H1 (cell line): ENCODE data around the gene AGPAT3. TPM values are rescaled to one million over a fixed set of nuclear protein-coding genes. Genes with fewer than 3 reads are reported as not detected.

Experiments used
- ATF2 ChIP-seq: IDR thresholded peaks from 2 replicates; pipeline ENCODE4 v1.6.1; 2012; ENCODE audit warnings: low read length, inconsistent platforms
- BCL11A ChIP-seq, 2 experiments: IDR thresholded peaks; one replicate each; pipeline ENCODE4 v1.6.1; 2011; ENCODE audit warnings: low read depth in 2 of 2, low read length in 2 of 2, mild to moderate bottlenecking in 2 of 2
- CTCF ChIP-seq, 3 experiments: IDR thresholded peaks; 1 replicate in 2 of 3; 2 replicates in 1 of 3; pipeline versions ENCODE4 v1.5.1 to v1.6.1; 2011; ENCODE audit warnings: low read length in 3 of 3, mild to moderate bottlenecking in 3 of 3, inconsistent platforms in 2 of 3, low read depth in 1 of 3, moderate library complexity in 1 of 3; ENCODE audit not compliant: insufficient read depth in 1 of 3; ENCODE audit errors: control extremely low read depth in 1 of 3
- MAX ChIP-seq: IDR thresholded peaks from 2 replicates; pipeline ENCODE4 v1.6.1; 2012; ENCODE audit warnings: inconsistent platforms
- NANOG ChIP-seq: IDR thresholded peaks from 2 replicates; pipeline ENCODE4 v1.6.1; 2011; ENCODE audit warnings: low read length, low read depth, mild to moderate bottlenecking, inconsistent platforms; ENCODE audit not compliant: insufficient read depth, poor library complexity, severe bottlenecking
- SAP30 ChIP-seq: fragments of 300-600 bp; sonication (generic); IDR thresholded peaks from 2 replicates; pipeline ENCODE4 v1.7.1; 2012; ENCODE audit warnings: low read length, moderate library complexity, mild to moderate bottlenecking, inconsistent platforms; ENCODE audit not compliant: insufficient read depth, insufficient replicate concordance
- polyA plus RNA-seq, 7 experiments: library from polyadenylated mRNA; depleted of rRNA in 3 of 7; stranded (reverse) in 5 of 7; unstranded in 2 of 7; fragments of >200 nt in 5 of 7; fragments of 200-250 nt in 2 of 7; gene quantifications; 1 replicate in 5 of 7; 2 replicates in 1 of 7; 4 replicates in 1 of 7; pipeline versions ENCODE4 v1.2.1 to v1.2.3, GENCODE V29; 2011 to 2013; ENCODE audit warnings: missing spikeins in 2 of 7, mixed read lengths in 2 of 7
- total RNA-seq: library from RNA; stranded (reverse); fragmentation: NEBNext Ultra II Directional; extraction: Animal tissue kit (Norgen Biotek cat#: 25700); gene quantifications from 2 replicates; pipeline ENCODE4 v1.2.1, GENCODE V29; 2021

The AGPAT3 gene
- total and polyA plus RNA-seq, 2 of the 8 experiments (the other 6 are each of a cell fraction or from before 2014, with no cell fraction given), result 5.8 to 7.3 TPM

GRCh38 chr21:44027607-44028286, 162.7 kb downstream of the AGPAT3 start (continued):
- no peak for TF ChIP-seq ATF2
- no peak for TF ChIP-seq BCL11A (IDR thresholded peaks at IDR 0.05; ENCODE audit: low read depth in 2 of 2, low read length in 2 of 2)
- no peak for TF ChIP-seq CTCF (IDR thresholded peaks at IDR 0.05; ENCODE audit: control extremely low read depth in 1 of 3, insufficient read depth in 1 of 3, low read depth in 1 of 3, low read length in 3 of 3)
- TF ChIP-seq NANOG, result no peak
- TF ChIP-seq MAX, result no peak
- TF ChIP-seq SAP30, result no peak
